HS-27A (cell line): Measurements from ENCODE around the gene MAP3K9.

ENCODE experiments used
- DNase-seq: peaks from one replicate; pipeline ENCODE4 v3.0.0-alpha.2; 2012; ENCODE audit warnings: low read depth, missing footprints

The MAP3K9 gene

GRCh38 chr14:70698288-70698687 is 111.0 kb downstream of the MAP3K9 start:
- DNase-seq: peak; percentile 55

- DNase-seq: peak; percentile 14
These were observed 111.6 kb downstream of the MAP3K9 start for GRCh38 chr14:70697701-70698100.

- no peak for DNase-seq
These were observed 113.3 kb downstream of the MAP3K9 start for GRCh38 chr14:70696026-70696425.

GRCh38 chr14:70692210-70692609 is 117.1 kb downstream of the MAP3K9 start:
- DNase-seq: no peak

- no peak for DNase-seq
These were observed 123.7 kb downstream of the MAP3K9 start for GRCh38 chr14:70685474-70686197.

GRCh38 chr14:70683983-70684382 is 125.3 kb downstream of the MAP3K9 start:
- DNase-seq: no peak

- no peak for DNase-seq
These were observed 128.6 kb downstream of the MAP3K9 start for GRCh38 chr14:70680748-70681147.

GRCh38 chr14:70677341-70677740 is 132.0 kb downstream of the MAP3K9 start:
- DNase-seq: no peak
